Lower leg skin (tissue), 4 donors: ENCODE results near the gene SCNN1B. TPM values are rescaled to one million over a fixed set of nuclear protein-coding genes. Genes with fewer than 3 reads are reported as not detected.
A peak's percentile ranks its signal among the peaks of the same experiment; 100 is the strongest.

ENCODE experiments used
- DNase-seq, 2 donors: peaks; one replicate each; pipeline ENCODE4 v3.0.0-alpha.2; 2019; ENCODE audit warnings: low spot score in 2 of 2
- H3K4me3 ChIP-seq: fragments of 200-600 bp; sonication (generic); 2 replicates; pipeline ENCODE4 v1.5.1; 2017; ENCODE audit warnings: mild to moderate bottlenecking, low read depth; ENCODE audit not compliant: poor library complexity, severe bottlenecking
- CTCF ChIP-seq, 3 donors: fragments of 450-650 bp; IDR thresholded peaks; one replicate each; pipeline ENCODE4 v1.5.1; 2016; ENCODE audit warnings: antibody characterized with exemption in 3 of 3, mild to moderate bottlenecking in 3 of 3, moderate library complexity in 2 of 3
- POLR2A ChIP-seq, 2 donors: fragments of 450-650 bp; IDR thresholded peaks; one replicate each; pipeline ENCODE4 v1.6.1; 2016 to 2017; ENCODE audit warnings: antibody characterized with exemption in 2 of 2, mild to moderate bottlenecking in 1 of 2, moderate library complexity in 1 of 2
- WGBS, 2 donors: methylation state at CpG; one replicate each; pipeline ENCODE4 v1.1.5; 2018; 5-methylcytosine and 5-hydroxymethylcytosine counted together
- intact Hi-C: fragments of 100-400 bp; cut with DNase I; formaldehyde crosslinking; loops from one replicate; pipeline ENCODE4 v1.15.0; 2023; ENCODE audit warnings: low total_unique reads
- total RNA-seq, 4 donors: library from RNA; depleted of rRNA; stranded (reverse); fragments of >200 nt; gene quantifications; one replicate each; pipeline ENCODE4 v1.1.0, GENCODE V29; 2016

The SCNN1B gene
- total RNA-seq, 4 donors from 2014 or later: 33.4 to 91.4 (median 76.6) TPM

- no peak for DNase-seq
- intact Hi-C loops: no loop called here
- H3K4me3 ChIP-seq: no peak overlapping the region
- no peak for TF ChIP-seq CTCF (IDR thresholded peaks at IDR 0.05)
- no peak for TF ChIP-seq POLR2A (IDR thresholded peaks at IDR 0.05)
- WGBS, 2 donors: 87 to 91% methylated on average over 2 of the region's 2 CpGs
These were observed 107.4 kb downstream of the SCNN1B start for GRCh38 chr16:23409522-23409921.

GRCh38 chr16:23410176-23410575 lies 108.1 kb downstream of the SCNN1B start:
- 77 to 84% methylated on average over 4 of the region's 4 CpGs for WGBS, 2 donors
- intact Hi-C loops: no loop called here
- H3K4me3 ChIP-seq: no peak overlapping the region
- TF ChIP-seq CTCF (IDR thresholded peaks at IDR 0.05): no peak
- TF ChIP-seq POLR2A (IDR thresholded peaks at IDR 0.05): no peak
- no peak for DNase-seq

GRCh38 chr16:23414731-23415130 lies 112.6 kb downstream of the SCNN1B start:
- DNase-seq: no peak
- no peak for TF ChIP-seq POLR2A (IDR thresholded peaks at IDR 0.05)
- TF ChIP-seq CTCF (IDR thresholded peaks at IDR 0.05): no peak
- no peak overlapping the region for H3K4me3 ChIP-seq
- WGBS, 2 donors: 92 to 98% methylated on average over 6 of the region's 6 CpGs
- intact Hi-C loops: no loop called here

- DNase-seq: no peak
- intact Hi-C loops: no loop called here
- no peak overlapping the region for H3K4me3 ChIP-seq
- 82 to 92% methylated on average over 7 of the region's 7 CpGs for WGBS, 2 donors
- TF ChIP-seq POLR2A (IDR thresholded peaks at IDR 0.05) (no peak), CTCF (IDR thresholded peaks at IDR 0.05) (no peak)
These were observed 114.7 kb downstream of the SCNN1B start for GRCh38 chr16:23416816-23417215.

- WGBS, 2 donors: 81 to 82% methylated on average over 5 of the region's 5 CpGs
- intact Hi-C loops: no loop called here
- no peak overlapping the region for H3K4me3 ChIP-seq
- TF ChIP-seq CTCF (IDR thresholded peaks at IDR 0.05) (no peak), POLR2A (IDR thresholded peaks at IDR 0.05) (no peak)
- DNase-seq: no peak
These were observed 117.9 kb downstream of the SCNN1B start for GRCh38 chr16:23420011-23420410.

- no peak overlapping the region for H3K4me3 ChIP-seq
- intact Hi-C loops: no loop called here
- no peak for TF ChIP-seq CTCF (IDR thresholded peaks at IDR 0.05)
- no peak for TF ChIP-seq POLR2A (IDR thresholded peaks at IDR 0.05)
- 17 to 21% methylated on average over 11 of the region's 11 CpGs for WGBS, 2 donors
- DNase-seq: peak; percentile 90 to 95
These were observed 121.5 kb downstream of the SCNN1B start for GRCh38 chr16:23423496-23424049.
